T-helper 17 cell (primary cell): ENCODE measurements around the gene GALNTL6. TPM values are rescaled to one million over a fixed set of nuclear protein-coding genes. Genes with fewer than 3 reads are reported as not detected.

Experiments
- ATAC-seq: fragments of 150-1000 bp; cut with Tn5 transposase; 2 replicates; pipeline ENCODE4 v1.10.0; 2021; ENCODE audit warnings: mild to moderate bottlenecking, moderate library complexity
- DNase-seq, 3 donors: peaks; one replicate each; pipeline versions ENCODE4 v3.0.0 to v3.0.0-alpha.2; 2020 to 2021
- H3K9me3 ChIP-seq: one replicate; pipeline ENCODE4 v1.7.0; 2013; ENCODE audit warnings: low read length, mild to moderate bottlenecking; ENCODE audit not compliant: control insufficient read depth, poor library complexity, severe bottlenecking
- H3K27ac Mint-ChIP-seq: one replicate; pipeline ENCODE4 v1.8.0; 2022; ENCODE audit warnings: mild to moderate bottlenecking, moderate library complexity, mixed read lengths
- H3K27me3 Mint-ChIP-seq: one replicate; pipeline ENCODE4 v1.8.0; 2022; ENCODE audit warnings: mixed read lengths
- H3K36me3 Mint-ChIP-seq: one replicate; pipeline ENCODE4 v1.8.0; 2022; ENCODE audit warnings: low read depth, mixed read lengths
- H3K4me1 Mint-ChIP-seq: one replicate; pipeline ENCODE4 v1.8.0; 2022; ENCODE audit warnings: mild to moderate bottlenecking, mixed read lengths
- H3K4me3 Mint-ChIP-seq: one replicate; pipeline ENCODE4 v1.8.0; 2022; ENCODE audit warnings: mild to moderate bottlenecking, moderate library complexity, mixed read lengths
- total RNA-seq, 4 donors: library from RNA in 2 of 4; stranded (reverse) in 2 of 4; gene quantifications; one replicate each; pipeline ENCODE4 v1.2.3 and lab custom pipeline; 2022 to 2026

Gene GALNTL6
- total RNA-seq, 2 donors from 2014 or later, result not detected

- Mint-ChIP-seq H3K4me1 (no peaks in the 10 kb centered on the region), H3K27ac (no peak overlapping the region), H3K4me3 (no peak overlapping the region), H3K36me3 (no peaks in the 10 kb centered on the region), H3K27me3 (no peaks in the 10 kb centered on the region)
- ATAC-seq (no peak), DNase-seq (no peak)
- H3K9me3 ChIP-seq, result no peaks in the 10 kb centered on the region
These were observed 835.3 kb downstream of the GALNTL6 start for GRCh38 chr4:172648471-172648870.

GRCh38 chr4:172649143-172649542, 835.9 kb downstream of the GALNTL6 start:
- ATAC-seq (no peak), DNase-seq (no peak)
- H3K4me1 Mint-ChIP-seq, result no peaks in the 10 kb centered on the region
- H3K9me3 ChIP-seq, result no peaks in the 10 kb centered on the region
- no peak overlapping the region for H3K4me3 Mint-ChIP-seq
- no peaks in the 10 kb centered on the region for H3K36me3 Mint-ChIP-seq
- no peak overlapping the region for H3K27ac Mint-ChIP-seq
- no peaks in the 10 kb centered on the region for H3K27me3 Mint-ChIP-seq

GRCh38 chr4:172650758-172651530, 837.7 kb downstream of the GALNTL6 start:
- DNase-seq, result no peak
- no peak for ATAC-seq

GRCh38 chr4:172651961-172652360, 838.8 kb downstream of the GALNTL6 start:
- ATAC-seq (no peak), DNase-seq (no peak)
- Mint-ChIP-seq H3K36me3 (no peaks in the 10 kb centered on the region), H3K27me3 (no peaks in the 10 kb centered on the region), H3K4me1 (no peaks in the 10 kb centered on the region), H3K4me3 (no peak overlapping the region), H3K27ac (no peak overlapping the region)
- H3K9me3 ChIP-seq, result no peaks in the 10 kb centered on the region

More at GRCh38 chr4:172650758-172651530, 837.7 kb downstream of the GALNTL6 start:
- H3K9me3 ChIP-seq, result no peaks in the 10 kb centered on the region
- Mint-ChIP-seq H3K27me3 (no peaks in the 10 kb centered on the region), H3K4me3 (no peak overlapping the region), H3K4me1 (no peaks in the 10 kb centered on the region), H3K36me3 (no peaks in the 10 kb centered on the region), H3K27ac (no peak overlapping the region)

- ATAC-seq, result no peak
- no peak overlapping the region for H3K27ac Mint-ChIP-seq
These were observed 839.2 kb downstream of the GALNTL6 start for GRCh38 chr4:172652369-172652768.

GRCh38 chr4:172653676-172654075, 840.5 kb downstream of the GALNTL6 start:
- Mint-ChIP-seq H3K27ac (no peak overlapping the region), H3K36me3 (no peaks in the 10 kb centered on the region), H3K27me3 (no peaks in the 10 kb centered on the region), H3K4me1 (no peaks in the 10 kb centered on the region), H3K4me3 (no peak overlapping the region)
- DNase-seq (no peak), ATAC-seq (no peak)
- H3K9me3 ChIP-seq, result no peaks in the 10 kb centered on the region

More at GRCh38 chr4:172652369-172652768, 839.2 kb downstream of the GALNTL6 start:
- DNase-seq, result no peak
- Mint-ChIP-seq H3K4me3 (no peak overlapping the region), H3K27me3 (no peaks in the 10 kb centered on the region), H3K36me3 (no peaks in the 10 kb centered on the region), H3K4me1 (no peaks in the 10 kb centered on the region)
- H3K9me3 ChIP-seq, result no peaks in the 10 kb centered on the region

- Mint-ChIP-seq H3K27me3 (no peaks in the 10 kb centered on the region), H3K4me1 (no peaks in the 10 kb centered on the region)
These were observed 841.3 kb downstream of the GALNTL6 start for GRCh38 chr4:172654457-172654856.

GRCh38 chr4:172656055-172656454, 842.9 kb downstream of the GALNTL6 start:
- no peaks in the 10 kb centered on the region for H3K27me3 Mint-ChIP-seq
- no peaks in the 10 kb centered on the region for H3K36me3 Mint-ChIP-seq
- no peaks in the 10 kb centered on the region for H3K4me1 Mint-ChIP-seq
- H3K9me3 ChIP-seq, result no peaks in the 10 kb centered on the region
- no peak overlapping the region for H3K27ac Mint-ChIP-seq
- DNase-seq (no peak), ATAC-seq (no peak)
- no peak overlapping the region for H3K4me3 Mint-ChIP-seq

More at GRCh38 chr4:172654457-172654856, 841.3 kb downstream of the GALNTL6 start:
- ATAC-seq, result no peak
- Mint-ChIP-seq H3K36me3 (no peaks in the 10 kb centered on the region), H3K4me3 (no peak overlapping the region), H3K27ac (no peak overlapping the region)
- no peak for DNase-seq
- no peaks in the 10 kb centered on the region for H3K9me3 ChIP-seq

- H3K27ac Mint-ChIP-seq, result no peak overlapping the region
- ATAC-seq, result no peak
- H3K36me3 Mint-ChIP-seq, result no peaks in the 10 kb centered on the region
- no peaks in the 10 kb centered on the region for H3K4me1 Mint-ChIP-seq
- H3K27me3 Mint-ChIP-seq, result no peaks in the 10 kb centered on the region
- H3K4me3 Mint-ChIP-seq, result no peak overlapping the region
- no peak for DNase-seq
- H3K9me3 ChIP-seq, result no peaks in the 10 kb centered on the region
These were observed 843.9 kb downstream of the GALNTL6 start for GRCh38 chr4:172657081-172657480.

GRCh38 chr4:172660251-172660650, 847.0 kb downstream of the GALNTL6 start:
- DNase-seq (no peak), ATAC-seq (no peak)
- no peaks in the 10 kb centered on the region for H3K9me3 ChIP-seq
- no peaks in the 10 kb centered on the region for H3K4me1 Mint-ChIP-seq
- no peak overlapping the region for H3K4me3 Mint-ChIP-seq
- H3K27me3 Mint-ChIP-seq, result no peaks in the 10 kb centered on the region
- H3K27ac Mint-ChIP-seq, result no peak overlapping the region
- H3K36me3 Mint-ChIP-seq, result no peaks in the 10 kb centered on the region

GRCh38 chr4:172662113-172662512, 848.9 kb downstream of the GALNTL6 start:
- H3K27ac Mint-ChIP-seq, result no peak overlapping the region
- no peak for DNase-seq
- no peaks in the 10 kb centered on the region for H3K9me3 ChIP-seq
- no peaks in the 10 kb centered on the region for H3K4me1 Mint-ChIP-seq
- no peaks in the 10 kb centered on the region for H3K36me3 Mint-ChIP-seq
- no peak overlapping the region for H3K4me3 Mint-ChIP-seq
- no peaks in the 10 kb centered on the region for H3K27me3 Mint-ChIP-seq
- ATAC-seq, result no peak

GRCh38 chr4:172666711-172667368, 853.6 kb downstream of the GALNTL6 start:
- no peak for DNase-seq
- H3K36me3 Mint-ChIP-seq, result no peaks in the 10 kb centered on the region
- no peak for ATAC-seq
- H3K27me3 Mint-ChIP-seq, result no peaks in the 10 kb centered on the region
- H3K27ac Mint-ChIP-seq, result no peak overlapping the region
- H3K4me3 Mint-ChIP-seq, result no peak overlapping the region
- no peaks in the 10 kb centered on the region for H3K9me3 ChIP-seq
- H3K4me1 Mint-ChIP-seq, result no peaks in the 10 kb centered on the region

- DNase-seq (no peak), ATAC-seq (no peak)
- H3K9me3 ChIP-seq, result no peaks in the 10 kb centered on the region
- Mint-ChIP-seq H3K36me3 (no peaks in the 10 kb centered on the region), H3K27me3 (no peaks in the 10 kb centered on the region), H3K27ac (no peak overlapping the region), H3K4me3 (no peak overlapping the region), H3K4me1 (no peaks in the 10 kb centered on the region)
These were observed 861.6 kb downstream of the GALNTL6 start for GRCh38 chr4:172674811-172675210.

GRCh38 chr4:172675232-172675631, 862.0 kb downstream of the GALNTL6 start:
- Mint-ChIP-seq H3K4me1 (no peaks in the 10 kb centered on the region), H3K27ac (no peak overlapping the region), H3K36me3 (no peaks in the 10 kb centered on the region), H3K4me3 (no peak overlapping the region), H3K27me3 (no peaks in the 10 kb centered on the region)
- ATAC-seq (no peak), DNase-seq (no peak)
- H3K9me3 ChIP-seq, result no peaks in the 10 kb centered on the region
